Measurements from ENCODE around the gene GABBR2.

GABBR2 gene

GRCh38 chr9:98572054-98572627, 136.6 kb downstream of the GABBR2 start:
- peaks cover 5% of the 10 kb centered on the region for H3K4me1 ChIP-seq (ENCODE audit: control insufficient read depth, insufficient read depth, low read length)
- H3K27me3 ChIP-seq (ENCODE audit: control insufficient read depth, insufficient read depth, low read length), result peaks cover 43% of the 10 kb centered on the region
- no peak overlapping the region for H3K9ac ChIP-seq (ENCODE audit: low read depth, low read length)
- no peaks in the 10 kb centered on the region for H3K36me3 ChIP-seq (ENCODE audit: insufficient read depth, low read length)
- H3K4me3 ChIP-seq (ENCODE audit: low read length), result no peak overlapping the region
- H3K9me3 ChIP-seq (replicated peaks; ENCODE audit: low read length), result no peaks in the 10 kb centered on the region
- H3K4me2 ChIP-seq (ENCODE audit: low read length), result no peak overlapping the region

DNA sequence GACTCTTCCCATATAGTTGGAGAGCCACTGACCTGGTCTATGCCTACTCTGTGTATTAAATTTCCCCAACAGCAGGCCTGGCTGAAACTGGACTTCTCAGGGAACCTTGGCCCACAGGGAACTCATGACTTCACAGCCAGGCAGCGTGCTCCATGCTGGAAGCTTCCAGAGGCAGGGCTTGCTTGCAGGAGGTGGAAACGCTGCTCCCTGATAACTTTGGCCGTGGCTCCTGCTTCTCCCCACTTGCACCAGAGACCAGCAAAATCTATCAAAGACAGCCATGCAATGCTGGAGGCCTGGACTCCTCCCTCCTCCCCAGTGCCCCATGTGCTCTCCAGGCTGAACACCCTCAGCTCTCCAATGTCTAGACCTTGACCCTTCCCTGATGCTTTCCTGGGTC, 137.1 kb downstream of the GABBR2 start:
- no peak overlapping the region for H3K4me2 ChIP-seq (ENCODE audit: low read length)
- H3K4me3 ChIP-seq (ENCODE audit: low read length), result no peak overlapping the region
- H3K27me3 ChIP-seq (ENCODE audit: control insufficient read depth, insufficient read depth, low read length), result peaks cover 41% of the 10 kb centered on the region
- H3K36me3 ChIP-seq (ENCODE audit: insufficient read depth, low read length), result no peaks in the 10 kb centered on the region
- no peak overlapping the region for H3K9ac ChIP-seq (ENCODE audit: low read depth, low read length)
- no peaks in the 10 kb centered on the region for H3K9me3 ChIP-seq (replicated peaks; ENCODE audit: low read length)
- peaks cover 5% of the 10 kb centered on the region for H3K4me1 ChIP-seq (ENCODE audit: control insufficient read depth, insufficient read depth, low read length)

GRCh38 chr9:98570663-98571440, 137.9 kb downstream of the GABBR2 start:
- Histone ChIP-seq H3K4me2 (ENCODE audit: low read length) (no peak overlapping the region), H3K9me3 (replicated peaks; ENCODE audit: low read length) (no peaks in the 10 kb centered on the region), H3K4me3 (ENCODE audit: low read length) (no peak overlapping the region), H3K9ac (ENCODE audit: low read depth, low read length) (no peak overlapping the region), H3K36me3 (ENCODE audit: insufficient read depth, low read length) (no peaks in the 10 kb centered on the region), H3K4me1 (ENCODE audit: control insufficient read depth, insufficient read depth, low read length) (peaks cover 5% of the 10 kb centered on the region), H3K27me3 (ENCODE audit: control insufficient read depth, insufficient read depth, low read length) (peaks cover 41% of the 10 kb centered on the region)

GRCh38 chr9:98570055-98570454, 138.7 kb downstream of the GABBR2 start:
- Histone ChIP-seq H3K4me3 (ENCODE audit: low read length) (no peak overlapping the region), H3K9ac (ENCODE audit: low read depth, low read length) (no peak overlapping the region), H3K4me2 (ENCODE audit: low read length) (no peak overlapping the region), H3K27me3 (ENCODE audit: control insufficient read depth, insufficient read depth, low read length) (peaks cover 41% of the 10 kb centered on the region), H3K9me3 (replicated peaks; ENCODE audit: low read length) (no peaks in the 10 kb centered on the region), H3K4me1 (ENCODE audit: control insufficient read depth, insufficient read depth, low read length) (peaks cover under 1% of the 10 kb centered on the region), H3K36me3 (ENCODE audit: insufficient read depth, low read length) (no peaks in the 10 kb centered on the region)

DNA sequence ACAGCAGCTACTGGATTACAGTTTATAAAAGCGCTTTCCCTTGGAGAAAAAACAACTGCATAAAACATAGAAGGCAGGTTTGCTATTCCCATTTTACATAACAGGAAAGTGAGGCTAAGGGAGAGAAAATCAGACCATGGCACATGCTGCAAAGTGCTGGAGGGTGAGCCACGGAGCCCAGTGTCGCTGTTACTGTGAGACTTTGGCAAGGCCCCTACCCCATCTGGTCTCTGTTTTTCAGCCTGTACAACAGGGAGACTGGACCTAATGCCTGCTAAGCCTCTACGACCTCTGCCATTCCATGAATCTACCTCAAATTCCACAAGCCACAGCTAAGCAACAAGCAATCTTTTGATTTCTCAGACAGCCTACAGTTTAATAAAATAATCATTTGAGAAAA, 139.2 kb downstream of the GABBR2 start:
- H3K36me3 ChIP-seq (ENCODE audit: insufficient read depth, low read length), result no peaks in the 10 kb centered on the region
- no peak overlapping the region for H3K4me3 ChIP-seq (ENCODE audit: low read length)
- H3K4me2 ChIP-seq (ENCODE audit: low read length), result no peak overlapping the region
- H3K9ac ChIP-seq (ENCODE audit: low read depth, low read length), result no peak overlapping the region
- no peaks in the 10 kb centered on the region for H3K4me1 ChIP-seq (ENCODE audit: control insufficient read depth, insufficient read depth, low read length)
- peaks cover 39% of the 10 kb centered on the region for H3K27me3 ChIP-seq (ENCODE audit: control insufficient read depth, insufficient read depth, low read length)
- no peaks in the 10 kb centered on the region for H3K9me3 ChIP-seq (replicated peaks; ENCODE audit: low read length)

GRCh38 chr9:98568909-98569469, 139.7 kb downstream of the GABBR2 start:
- no peaks in the 10 kb centered on the region for H3K36me3 ChIP-seq (ENCODE audit: insufficient read depth, low read length)
- no peak overlapping the region for H3K4me2 ChIP-seq (ENCODE audit: low read length)
- H3K4me3 ChIP-seq (ENCODE audit: low read length), result no peak overlapping the region
- H3K4me1 ChIP-seq (ENCODE audit: control insufficient read depth, insufficient read depth, low read length), result no peaks in the 10 kb centered on the region
- no peak overlapping the region for H3K9ac ChIP-seq (ENCODE audit: low read depth, low read length)
- no peaks in the 10 kb centered on the region for H3K9me3 ChIP-seq (replicated peaks; ENCODE audit: low read length)
- H3K27me3 ChIP-seq (ENCODE audit: control insufficient read depth, insufficient read depth, low read length), result peaks cover 38% of the 10 kb centered on the region

DNA sequence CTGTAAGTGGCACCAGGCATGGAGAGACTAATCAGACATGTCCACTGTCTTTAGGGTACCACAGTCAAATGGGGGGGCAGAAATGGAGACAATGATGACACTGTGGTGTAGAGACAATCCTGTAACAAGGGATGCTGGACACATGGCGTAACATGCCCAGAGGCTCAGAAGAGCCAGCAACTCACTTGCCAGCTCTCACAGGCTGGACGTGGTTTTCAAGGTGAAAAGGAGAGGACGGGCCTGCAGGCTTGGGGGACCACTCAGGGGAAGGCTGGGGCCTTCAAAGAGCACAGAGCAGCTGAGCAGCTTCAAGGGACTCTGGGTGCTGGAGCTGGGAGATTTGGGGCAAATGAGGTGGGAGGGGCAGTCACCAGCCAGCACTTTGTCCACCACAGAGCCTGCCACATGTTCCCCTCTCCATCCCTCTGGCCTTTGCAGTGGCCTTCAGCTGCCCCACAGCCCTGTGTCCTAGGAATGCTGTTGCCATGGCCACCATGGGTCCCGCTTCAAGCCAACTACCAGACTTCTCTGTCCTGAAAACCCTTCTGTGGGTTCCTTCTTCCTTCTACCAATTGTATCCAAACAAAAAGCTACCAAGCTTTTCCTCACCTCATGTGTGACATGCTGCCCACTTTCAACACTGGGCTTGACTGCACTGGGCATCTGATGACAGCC, 140.4 kb downstream of the GABBR2 start:
- no peaks in the 10 kb centered on the region for H3K4me1 ChIP-seq (ENCODE audit: control insufficient read depth, insufficient read depth, low read length)
- H3K4me3 ChIP-seq (ENCODE audit: low read length), result no peak overlapping the region
- H3K4me2 ChIP-seq (ENCODE audit: low read length), result no peak overlapping the region
- H3K27me3 ChIP-seq (ENCODE audit: control insufficient read depth, insufficient read depth, low read length), result peaks cover 38% of the 10 kb centered on the region
- H3K36me3 ChIP-seq (ENCODE audit: insufficient read depth, low read length), result no peaks in the 10 kb centered on the region
- H3K9ac ChIP-seq (ENCODE audit: low read depth, low read length), result no peak overlapping the region
- no peaks in the 10 kb centered on the region for H3K9me3 ChIP-seq (replicated peaks; ENCODE audit: low read length)

DNA sequence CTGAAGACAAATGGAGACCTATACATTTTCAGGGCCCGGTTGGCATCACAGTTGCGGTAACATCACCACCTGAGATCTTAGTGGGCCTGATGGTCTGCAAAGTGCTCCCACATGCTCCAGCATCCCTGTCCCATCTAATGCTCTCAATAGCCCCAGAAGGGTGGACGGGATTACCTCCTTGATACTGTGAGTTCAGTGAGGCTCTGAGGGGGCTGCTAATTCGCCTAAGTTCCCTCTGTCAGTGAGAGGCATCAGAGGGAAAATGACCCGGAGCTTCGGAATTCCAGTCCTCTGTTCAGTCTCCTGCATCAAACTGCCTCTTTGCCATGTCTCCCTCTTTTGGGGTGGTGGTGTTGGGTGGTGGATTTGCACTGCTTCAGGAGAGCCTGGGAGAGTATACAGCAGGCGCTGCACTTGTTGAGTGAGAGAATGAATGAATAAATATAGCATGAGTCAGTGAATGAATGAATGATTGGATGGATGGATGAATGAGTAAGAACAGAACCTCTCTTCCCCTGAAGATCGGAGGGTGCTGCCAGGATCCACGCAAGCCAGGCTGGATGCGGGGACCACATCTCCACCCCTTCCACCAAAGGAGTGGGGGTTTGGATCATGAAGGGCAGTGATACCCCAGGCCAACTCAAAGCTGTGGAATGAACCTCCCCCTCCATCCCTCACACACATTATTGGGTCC, 141.0 kb downstream of the GABBR2 start:
- Histone ChIP-seq H3K4me3 (ENCODE audit: low read length) (no peak overlapping the region), H3K9me3 (replicated peaks; ENCODE audit: low read length) (no peaks in the 10 kb centered on the region), H3K4me1 (ENCODE audit: control insufficient read depth, insufficient read depth, low read length) (no peaks in the 10 kb centered on the region), H3K36me3 (ENCODE audit: insufficient read depth, low read length) (no peaks in the 10 kb centered on the region), H3K9ac (ENCODE audit: low read depth, low read length) (no peak overlapping the region), H3K27me3 (ENCODE audit: control insufficient read depth, insufficient read depth, low read length) (peaks cover 37% of the 10 kb centered on the region), H3K4me2 (ENCODE audit: low read length) (no peak overlapping the region)

DNA sequence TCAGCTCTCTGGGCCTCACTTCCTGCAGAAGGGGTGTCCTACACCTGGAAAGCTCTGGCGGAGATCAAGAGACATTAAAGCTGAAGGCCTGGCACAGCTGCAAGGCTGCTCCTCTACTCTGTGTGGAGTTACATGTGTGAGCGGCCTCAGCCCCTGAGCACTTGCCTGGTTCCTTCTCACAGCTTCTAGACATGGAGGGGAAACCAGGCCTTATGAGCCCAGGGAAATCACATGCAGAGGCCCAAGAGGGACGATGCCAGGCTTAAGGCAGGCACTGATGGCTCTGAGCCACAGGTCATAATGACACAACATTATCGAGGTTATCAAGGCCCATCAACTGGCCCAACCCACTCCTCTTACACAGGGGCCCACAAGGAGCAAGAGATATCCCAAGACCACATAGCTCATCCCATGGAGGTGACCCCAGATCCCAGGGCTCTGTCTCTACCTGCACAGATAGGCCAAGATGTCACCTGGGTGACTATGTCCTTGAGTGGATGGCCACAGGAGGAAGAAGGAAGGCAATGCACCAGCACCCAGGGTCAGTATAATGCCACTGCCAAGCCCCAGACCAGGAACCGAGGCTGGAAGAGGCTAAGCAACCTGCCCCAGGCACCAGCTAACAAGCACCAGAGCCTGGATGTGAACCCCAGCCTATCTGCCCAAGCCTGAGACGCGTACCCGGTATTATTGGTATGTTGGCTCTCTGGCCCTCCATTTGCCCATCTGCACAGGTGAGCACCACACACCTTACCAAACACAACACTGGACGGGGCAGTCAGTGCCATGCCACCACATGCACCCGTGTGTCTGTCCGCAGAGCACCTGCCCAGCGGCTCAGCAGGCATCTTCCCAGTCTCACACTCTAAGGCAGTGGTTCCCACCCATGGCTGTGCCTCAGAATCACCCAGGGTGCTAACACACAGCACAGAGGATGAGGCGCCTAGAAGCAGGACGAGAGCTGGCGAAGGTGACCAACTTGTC, 143.3 kb downstream of the GABBR2 start:
- no peak overlapping the region for H3K4me2 ChIP-seq (ENCODE audit: low read length)
- peaks cover 21% of the 10 kb centered on the region for H3K27me3 ChIP-seq (ENCODE audit: control insufficient read depth, insufficient read depth, low read length)
- no peak overlapping the region for H3K4me3 ChIP-seq (ENCODE audit: low read length)
- no peaks in the 10 kb centered on the region for H3K36me3 ChIP-seq (ENCODE audit: insufficient read depth, low read length)
- H3K9me3 ChIP-seq (replicated peaks; ENCODE audit: low read length), result no peaks in the 10 kb centered on the region
- H3K9ac ChIP-seq (ENCODE audit: low read depth, low read length), result no peak overlapping the region
- no peaks in the 10 kb centered on the region for H3K4me1 ChIP-seq (ENCODE audit: control insufficient read depth, insufficient read depth, low read length)

DNA sequence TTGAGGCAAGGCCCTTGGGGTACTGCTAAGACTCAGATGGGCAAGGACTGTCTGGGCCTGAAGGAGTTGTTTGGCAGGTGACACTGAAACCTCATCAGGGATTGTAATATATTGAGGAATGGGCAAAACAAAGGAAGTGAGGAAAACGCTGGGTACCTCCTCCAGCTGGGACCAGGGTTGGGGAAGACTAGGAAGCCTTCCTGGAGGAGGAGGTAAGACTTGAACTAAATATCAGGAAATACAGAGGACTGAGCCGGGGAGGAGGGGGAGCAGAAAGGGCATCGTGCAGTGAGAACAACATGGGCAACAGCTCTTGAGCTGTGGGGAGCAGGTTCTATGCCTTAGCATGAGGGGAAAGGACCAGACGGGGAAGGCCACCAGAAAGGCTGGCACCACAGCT, 144.0 kb downstream of the GABBR2 start:
- Histone ChIP-seq H3K9ac (ENCODE audit: low read depth, low read length) (no peak overlapping the region), H3K27me3 (ENCODE audit: control insufficient read depth, insufficient read depth, low read length) (peaks cover 21% of the 10 kb centered on the region), H3K4me3 (ENCODE audit: low read length) (no peak overlapping the region), H3K4me1 (ENCODE audit: control insufficient read depth, insufficient read depth, low read length) (no peaks in the 10 kb centered on the region), H3K9me3 (replicated peaks; ENCODE audit: low read length) (no peaks in the 10 kb centered on the region), H3K36me3 (ENCODE audit: insufficient read depth, low read length) (no peaks in the 10 kb centered on the region), H3K4me2 (ENCODE audit: low read length) (no peak overlapping the region)

Data from skeletal muscle satellite cell (primary cell).